Inflammatory macrophage treated with lipopolysaccharide for 4 hours (primary cell): Measurements from ENCODE around the gene ENTPD6.
"Not testable (repeated sequence)": the region's sequence is repeated elsewhere in the genome, so short reads cannot be mapped to it uniquely, and the experiment has no call there.

Experiments
- DNase-seq: peaks from one replicate; pipeline ENCODE4 v3.0.0-alpha.2; 2020

Gene ENTPD6

DNA sequence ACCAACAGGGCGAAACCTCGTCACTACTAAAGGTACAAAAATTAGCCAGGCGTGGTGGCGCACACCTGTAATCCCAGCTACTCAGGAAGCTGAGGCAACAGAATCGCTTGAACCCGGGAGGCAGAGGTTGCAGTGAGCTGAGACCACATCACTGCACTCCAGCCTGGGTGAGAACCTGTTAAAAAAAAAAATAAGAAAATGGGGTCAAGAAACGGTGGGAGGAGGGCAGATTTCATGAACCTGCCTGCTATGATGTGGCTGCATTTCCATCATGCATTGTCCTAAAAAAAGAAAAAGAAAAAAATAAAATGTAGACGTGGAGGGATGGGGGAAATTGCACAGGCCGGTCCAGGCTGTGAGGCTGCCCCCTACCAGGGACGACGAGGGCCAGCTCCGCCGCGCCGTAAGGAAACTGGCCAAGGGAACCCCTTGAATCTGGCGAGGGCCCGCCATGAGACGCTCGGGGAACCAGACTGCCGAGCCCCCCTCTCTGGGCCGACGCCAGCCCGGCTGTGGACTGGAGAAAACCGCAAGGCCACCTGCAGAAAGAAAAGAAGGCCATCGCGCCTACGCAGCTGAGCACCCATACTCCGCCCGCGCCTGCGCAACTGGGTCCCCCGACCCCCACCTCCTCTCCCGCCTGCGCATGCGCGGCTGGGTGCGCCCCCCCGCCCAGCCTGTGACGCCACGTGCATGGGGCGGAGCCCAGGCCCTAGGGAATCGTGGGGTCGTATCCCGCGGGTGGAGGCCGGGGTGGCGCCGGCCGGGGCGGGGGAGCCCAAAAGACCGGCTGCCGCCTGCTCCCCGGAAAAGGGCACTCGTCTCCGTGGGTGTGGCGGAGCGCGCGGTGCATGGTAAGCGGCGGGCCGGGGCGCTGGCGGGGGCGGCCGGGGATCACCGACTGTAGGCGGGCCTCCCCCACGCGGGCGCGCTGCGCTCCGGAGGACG lies at the start of gene ENTPD6:
Gene ENTPD6, plus strand, starts transcription at position 699 of the 948 bp plus-strand sequence. CDS start 10,825 bp downstream, outside the sequence.
- DNase-seq = peak; percentile 85

GRCh38 chr20:25146976-25147375 lies 48.5 kb upstream of the ENTPD6 start:
- DNase-seq = no peak

GRCh38 chr20:25147716-25148115 lies 47.8 kb upstream of the ENTPD6 start:
- no peak for DNase-seq

DNA sequence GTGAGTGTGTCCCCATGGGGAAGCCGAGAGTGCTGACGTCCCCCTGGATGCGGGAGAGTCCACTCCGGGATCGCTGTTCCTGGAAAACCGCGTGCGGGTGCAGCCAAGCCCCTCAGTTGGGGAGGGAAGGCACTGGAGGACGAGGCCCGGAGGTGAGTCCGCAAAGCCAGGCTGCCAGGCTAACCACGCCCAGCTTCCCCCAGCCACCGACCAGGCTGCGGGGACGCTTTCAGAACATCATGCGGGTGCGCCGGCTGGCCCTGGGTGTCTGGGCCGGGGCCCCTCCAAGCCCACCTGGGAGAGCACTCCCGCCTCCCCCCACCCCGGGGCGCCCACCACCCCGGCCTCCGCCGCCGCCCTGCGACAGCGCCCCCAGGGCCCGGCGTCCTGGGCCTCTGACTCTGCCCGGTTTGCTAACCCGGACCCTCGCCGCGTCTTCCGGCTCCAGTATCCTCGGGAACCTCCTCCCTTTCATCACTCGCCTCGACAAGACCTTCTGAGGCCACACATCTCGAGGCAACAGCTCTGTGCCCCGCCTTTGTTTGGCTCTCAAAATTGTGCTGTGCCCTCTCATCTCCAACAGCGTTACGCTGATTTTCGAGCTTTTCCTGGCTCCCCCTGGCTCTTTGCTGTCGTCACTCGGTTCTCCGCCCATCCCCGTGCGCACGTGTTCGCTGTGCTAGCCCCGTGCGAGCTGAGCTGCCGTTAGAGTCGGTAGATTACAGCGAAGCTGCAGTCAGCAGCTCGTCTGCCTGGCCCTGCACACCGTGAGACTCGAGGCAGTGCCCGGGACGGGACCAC lies 47.1 kb upstream of the ENTPD6 start:
- DNase-seq = no peak

- DNase-seq = no peak
These were observed 46.3 kb upstream of the ENTPD6 start for GRCh38 chr20:25148982-25149846.

- no peak for DNase-seq
These were observed 45.5 kb upstream of the ENTPD6 start for GRCh38 chr20:25150016-25150415.

GRCh38 chr20:25158043-25158442 lies 37.5 kb upstream of the ENTPD6 start:
- DNase-seq = no peak

GRCh38 chr20:25160467-25160866 lies 35.0 kb upstream of the ENTPD6 start:
- DNase-seq = no peak

- DNase-seq = no peak
These were observed 34.6 kb upstream of the ENTPD6 start for GRCh38 chr20:25160897-25161296.

GRCh38 chr20:25165128-25165527 lies 30.4 kb upstream of the ENTPD6 start:
- no peak for DNase-seq

DNA sequence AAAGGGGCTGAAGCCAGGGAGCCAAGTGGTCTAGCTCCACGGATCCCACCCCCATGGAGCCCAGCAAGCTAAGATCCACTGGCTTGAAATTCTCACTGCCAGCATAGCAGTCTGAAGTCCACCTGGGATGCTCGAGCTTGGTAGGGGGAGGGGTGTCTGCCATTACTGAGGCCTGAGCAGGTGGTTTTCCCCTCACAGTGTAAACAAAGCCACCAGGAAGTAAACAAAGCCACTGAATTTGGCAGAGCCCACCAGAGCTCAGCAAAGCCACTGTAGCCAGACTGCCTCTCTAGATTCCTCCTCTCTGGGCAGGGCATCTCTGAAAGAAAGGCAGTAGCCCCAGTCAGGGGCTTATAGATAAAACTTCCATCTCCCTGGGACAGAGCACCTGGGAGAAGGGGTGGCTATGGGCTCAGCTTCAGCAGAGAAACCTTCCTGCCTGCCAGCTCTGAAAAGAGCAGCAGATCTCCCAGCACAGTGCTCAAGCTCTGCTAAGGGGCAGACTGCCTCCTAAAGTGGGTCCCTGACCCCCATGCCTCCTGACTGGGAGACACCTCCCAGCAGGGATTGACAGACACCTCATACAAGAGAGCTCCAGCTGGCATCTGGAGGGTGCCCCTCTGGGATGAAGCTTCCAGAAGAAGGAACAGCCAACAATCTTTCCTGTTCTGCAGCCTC lies 29.3 kb upstream of the ENTPD6 start:
- DNase-seq = not testable (repeated sequence)

DNA sequence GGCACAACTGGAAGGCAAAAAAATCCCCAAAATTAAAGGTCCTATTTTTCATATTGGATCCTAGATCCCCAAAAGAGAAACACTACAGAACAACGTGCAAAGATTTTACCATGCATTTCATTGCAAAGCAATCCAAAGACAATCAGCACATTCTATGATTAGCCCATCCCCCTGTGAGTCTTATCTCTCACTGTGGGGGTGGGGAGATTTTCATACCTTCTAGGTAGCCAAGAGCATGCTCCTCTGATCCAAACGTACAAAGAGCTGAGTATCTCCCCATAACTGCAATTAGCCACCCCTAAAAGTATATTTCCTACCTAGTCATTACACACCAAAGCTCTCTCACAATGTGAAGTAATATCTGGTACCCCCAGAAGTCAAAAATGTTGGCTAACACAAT lies 22.2 kb upstream of the ENTPD6 start:
- DNase-seq = no peak

DNA sequence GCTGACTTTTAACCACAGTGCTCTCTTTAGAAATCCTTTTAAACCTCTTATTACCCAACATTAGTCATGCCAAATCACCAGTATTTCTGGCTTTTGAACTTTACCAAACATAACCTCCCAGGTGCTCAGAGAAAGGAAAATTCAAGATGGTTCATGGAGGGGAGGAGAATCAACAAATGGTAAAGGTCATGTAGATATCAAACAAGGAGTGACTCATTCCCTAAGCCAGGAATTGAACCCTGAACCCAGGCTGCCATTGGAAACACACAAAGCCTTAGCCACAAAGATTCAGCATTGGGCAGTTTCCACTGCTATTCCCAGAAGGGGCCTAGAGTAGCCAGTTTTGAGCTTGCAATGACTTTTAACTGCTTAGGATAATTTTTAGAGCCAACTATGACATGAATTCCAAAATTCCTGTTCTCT lies 21.6 kb upstream of the ENTPD6 start:
- no peak for DNase-seq

- no peak for DNase-seq
These were observed 19.3 kb upstream of the ENTPD6 start for GRCh38 chr20:25176184-25176583.

- DNase-seq = no peak
These were observed 17.6 kb upstream of the ENTPD6 start for GRCh38 chr20:25177890-25178321.

DNA sequence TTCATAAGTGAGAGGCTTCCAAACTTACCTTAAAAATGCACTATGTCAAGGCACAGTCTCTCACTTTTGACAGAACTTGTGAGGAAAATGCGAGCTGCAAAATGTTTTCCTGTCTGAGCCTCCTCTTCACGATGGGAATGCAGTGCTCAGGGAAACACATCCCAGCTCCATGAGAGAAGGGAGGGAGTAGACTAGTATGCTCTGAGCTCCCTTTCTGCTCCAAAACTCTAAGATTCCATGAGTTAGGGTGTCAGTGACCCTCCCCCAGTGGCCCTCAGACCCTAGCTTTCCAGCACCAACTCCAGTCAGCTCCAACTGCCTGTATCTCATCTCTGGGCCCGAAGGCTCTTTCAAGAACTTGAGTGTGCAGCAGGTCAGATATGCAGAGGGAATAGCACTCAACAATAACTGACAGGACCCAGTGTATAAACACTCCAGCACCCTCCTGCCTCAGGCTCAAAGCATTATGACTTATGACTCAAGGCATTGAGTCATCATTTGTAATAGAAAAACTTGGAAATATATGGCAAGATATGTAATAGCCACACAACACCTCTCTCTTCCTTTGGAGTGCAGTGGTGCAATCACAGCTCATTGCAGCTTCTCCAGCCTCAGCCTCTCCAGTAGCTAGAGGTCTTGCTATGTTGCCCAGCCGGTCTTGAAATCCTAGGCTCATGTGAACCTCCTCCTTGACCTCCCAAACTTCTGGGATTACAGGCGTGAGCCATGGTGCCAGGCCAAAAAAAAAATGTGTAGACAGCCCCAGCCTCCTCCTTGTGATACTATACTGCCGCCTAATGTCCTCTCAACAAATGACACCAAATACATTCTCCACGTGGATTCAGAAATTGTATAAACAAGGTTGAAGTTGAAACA lies 16.7 kb upstream of the ENTPD6 start:
- peak; percentile 48 for DNase-seq

DNA sequence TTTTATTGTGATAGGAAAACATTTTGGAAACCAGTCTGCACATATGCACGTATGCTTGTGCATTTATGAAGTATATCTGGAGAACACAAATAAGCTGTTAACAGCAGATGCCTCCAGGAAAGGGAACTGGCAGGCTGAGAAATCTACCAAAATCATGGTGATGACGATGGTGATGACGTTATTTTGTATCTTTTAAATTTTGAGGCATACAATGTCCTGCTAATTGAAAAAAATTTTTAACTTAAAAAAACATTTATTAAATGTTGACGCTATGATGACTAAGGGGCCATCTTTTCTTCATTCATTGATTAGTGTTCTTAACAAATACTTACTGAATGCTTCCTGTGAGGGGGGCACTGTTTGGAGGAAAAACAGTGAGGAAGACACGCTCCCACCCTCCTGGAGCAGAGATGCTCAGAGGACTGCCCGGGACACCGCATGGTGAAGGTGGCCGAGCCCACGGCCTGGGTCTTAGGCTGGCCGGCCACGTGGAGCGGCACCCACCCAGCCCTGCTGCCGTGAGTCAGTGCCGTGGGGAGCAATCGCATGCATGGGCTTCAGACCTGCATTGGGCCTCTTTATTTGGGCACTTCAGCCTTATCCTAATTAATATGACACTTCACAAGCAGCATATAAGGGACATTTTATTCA lies 15.9 kb upstream of the ENTPD6 start:
- DNase-seq = no peak

DNA sequence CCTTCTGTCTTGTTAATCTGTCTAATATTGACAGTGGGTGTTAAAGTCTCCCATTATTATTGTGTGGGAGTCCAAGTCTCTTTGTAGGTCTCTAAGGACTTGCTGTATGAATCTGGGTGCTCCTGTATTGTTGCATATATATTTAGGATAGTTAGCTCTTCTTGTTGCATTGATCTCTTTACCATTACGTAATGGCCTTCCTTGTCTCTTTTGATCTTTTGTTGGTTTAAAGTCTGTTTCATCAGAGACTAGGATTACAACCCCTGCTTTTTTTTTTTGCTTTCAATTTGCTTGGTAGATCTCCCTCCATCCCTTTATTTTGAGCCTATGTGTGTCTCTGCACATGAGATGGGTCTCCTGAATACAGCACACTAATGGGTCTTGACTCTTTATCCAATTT lies 11.1 kb upstream of the ENTPD6 start:
- DNase-seq = not testable (repeated sequence)

DNA sequence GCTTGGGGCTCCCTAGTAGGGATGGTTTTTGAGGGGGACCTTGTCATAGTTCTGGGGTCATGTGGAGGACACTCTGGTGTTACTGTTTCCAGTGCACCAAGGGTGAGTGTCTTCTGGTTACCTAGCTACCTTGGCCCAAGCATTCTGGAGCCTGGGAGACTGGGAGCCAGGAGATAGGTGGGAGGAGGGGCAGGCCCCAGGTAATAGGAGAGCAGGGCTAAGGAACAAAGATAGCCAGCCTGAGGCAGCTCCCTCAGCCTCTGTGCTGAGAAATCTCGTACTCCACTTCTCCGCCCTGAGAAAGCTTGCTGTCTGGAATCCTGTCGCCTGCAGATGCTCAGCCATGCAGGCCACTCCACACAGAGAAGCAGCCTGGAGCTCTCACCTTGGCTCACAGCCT lies 8.3 kb upstream of the ENTPD6 start:
- no peak for DNase-seq

DNA sequence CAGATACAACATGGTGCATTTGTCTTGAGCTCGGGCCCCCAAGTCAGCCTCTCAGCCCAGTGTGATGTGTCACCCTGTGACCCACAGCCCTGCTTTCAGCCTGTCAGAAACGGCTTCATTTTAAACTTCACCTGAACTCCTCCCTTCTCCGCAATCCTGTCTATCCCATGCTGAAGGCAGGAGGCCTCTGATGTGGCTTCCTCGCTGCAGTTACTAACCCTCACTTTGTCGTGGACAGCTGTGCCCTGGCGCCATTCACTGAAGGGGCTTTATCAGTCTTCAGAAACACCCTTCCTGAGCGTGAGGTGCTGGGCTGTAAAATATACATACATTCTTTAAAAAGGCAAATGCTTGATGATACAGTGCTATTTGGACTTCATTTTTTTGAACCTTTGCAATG lies 7.9 kb upstream of the ENTPD6 start:
- DNase-seq = no peak

DNA sequence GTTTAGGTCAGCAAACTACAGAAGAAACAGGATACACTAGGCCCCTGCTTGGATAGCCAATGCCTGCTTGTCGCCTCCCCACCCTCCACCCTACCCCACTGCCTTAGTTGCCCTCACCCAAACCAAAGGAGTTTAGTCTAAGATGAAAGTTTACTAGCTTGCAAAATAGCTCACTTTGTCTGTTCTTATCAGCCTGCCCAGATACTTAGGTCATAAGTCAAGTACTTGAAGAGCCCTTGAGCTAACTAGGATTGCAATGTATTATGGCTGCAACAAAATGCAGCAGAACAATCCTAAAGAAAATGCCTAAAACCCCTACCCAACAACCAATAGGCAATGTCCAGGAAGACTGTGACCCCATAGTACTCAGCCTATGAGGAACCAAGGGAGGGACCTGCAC lies 7.3 kb upstream of the ENTPD6 start:
- DNase-seq = no peak
